Lung (tissue), 12 donors: ENCODE measurements around the gene C2orf81. TPM values are rescaled to one million over a fixed set of nuclear protein-coding genes. Genes with fewer than 3 reads are reported as not detected.

Experiments
- ATAC-seq: fragments of 200-7000 bp; cut with Tn5 transposase; one replicate; pipeline ENCODE4 v1.9.1; 2020; ENCODE audit warnings: moderate number of reproducible peaks; ENCODE audit not compliant: insufficient read depth, low FRiP score
- DNase-seq, 3 donors: peaks; one replicate each; pipeline ENCODE4 v3.0.0-alpha.2; 2013 to 2017
- H3K27ac ChIP-seq, 2 donors: one replicate each; pipeline ENCODE4 v1.5.1; 2013; ENCODE audit warnings: mild to moderate bottlenecking in 2 of 2, moderate library complexity in 2 of 2, control low read depth in 1 of 2, inconsistent platforms in 1 of 2, low read depth in 1 of 2, low read length in 1 of 2
- H3K27me3 ChIP-seq, 3 donors: one replicate each; pipeline ENCODE4 v1.5.1; 2013; ENCODE audit warnings: low read length in 2 of 3; ENCODE audit not compliant: control insufficient read depth in 3 of 3, insufficient read depth in 3 of 3
- H3K36me3 ChIP-seq, 4 donors: one replicate each; pipeline ENCODE4 v1.5.1; 2013; ENCODE audit warnings: low read length in 4 of 4, mild to moderate bottlenecking in 1 of 4, moderate library complexity in 1 of 4; ENCODE audit not compliant: control insufficient read depth in 4 of 4, insufficient read depth in 4 of 4
- H3K4me1 ChIP-seq, 5 donors: one replicate each; pipeline ENCODE4 v1.5.1; 2013; ENCODE audit warnings: low read length in 5 of 5, mild to moderate bottlenecking in 2 of 5, moderate library complexity in 1 of 5; ENCODE audit not compliant: control insufficient read depth in 5 of 5, insufficient read depth in 5 of 5
- H3K4me3 ChIP-seq: one replicate; pipeline ENCODE4 v1.5.1; 2013; ENCODE audit warnings: mild to moderate bottlenecking, control low read depth, moderate library complexity
- H3K9ac ChIP-seq, 2 donors: one replicate each; pipeline ENCODE4 v1.5.1; 2013; ENCODE audit warnings: low read length in 2 of 2, control low read depth in 1 of 2; ENCODE audit not compliant: insufficient read depth in 1 of 2
- H3K9me3 ChIP-seq, 4 donors: one replicate each; pipeline ENCODE4 v1.5.1; 2013; ENCODE audit warnings: low read length in 3 of 4, mild to moderate bottlenecking in 1 of 4, moderate library complexity in 1 of 4; ENCODE audit not compliant: control insufficient read depth in 4 of 4, insufficient read depth in 3 of 4
- CTCF ChIP-seq: IDR thresholded peaks from 2 replicates; pipeline ENCODE4 v1.5.1; 2012; ENCODE audit warnings: mild to moderate bottlenecking; ENCODE audit errors: control extremely low read depth, extremely low read depth
- WGBS, 2 donors: extraction: QIAGEN DNeasy Blood & Tissue Kit; methylation state at CpG; one replicate each; pipeline ENCODE4 v1.1.7; 2013; 5-methylcytosine and 5-hydroxymethylcytosine counted together
- polyA plus RNA-seq, 2 donors: library from polyadenylated mRNA; stranded (reverse); fragments of 200-250 nt; gene quantifications; one replicate each; pipeline ENCODE4 v1.2.1, GENCODE V29; 2013
- total RNA-seq, 2 donors: library from RNA; depleted of rRNA in 1 of 2; stranded (reverse); fragments of >200 nt in 1 of 2; gene quantifications; one replicate each; pipeline ENCODE4 v1.2.1, GENCODE V29; 2014 to 2021
- donor health status: control.
- donor health status: control.
- donor health status: Bipolar disorder and iron deficiency.
- donor health status: healthy.
- donor health status: DM: yes; HTN: yes; CAD: no.

C2orf81 gene
- total and polyA plus RNA-seq, 4 donors = 3.4 to 16.9 (median 7.3) TPM

- Histone ChIP-seq H3K4me3 (no peak overlapping the region), H3K27ac (no peak overlapping the region), H3K9me3 (no peaks in the 10 kb centered on the region), H3K27me3 (no peaks in the 10 kb centered on the region), H3K9ac (no peak overlapping the region), H3K4me1 (peaks cover 0 to 50% (median 18%) of the 10 kb centered on the region in 5 donors), H3K36me3 (peaks cover 0 to 8% (median 4%) of the 10 kb centered on the region in 4 donors)
- DNase-seq = no peak
- TF ChIP-seq CTCF = no peak
- 75 to 79% methylated on average over 6 of the region's 6 CpGs for WGBS, 2 donors
- ATAC-seq = no peak
Observed at GRCh38 chr2:74436848-74437695, 15.7 kb upstream of the C2orf81 start.

- Histone ChIP-seq H3K27me3 (no peaks in the 10 kb centered on the region), H3K4me1 (peaks cover 0 to 46% (median 18%) of the 10 kb centered on the region in 5 donors), H3K9ac (no peak overlapping the region), H3K4me3 (no peak overlapping the region), H3K9me3 (no peaks in the 10 kb centered on the region), H3K36me3 (peaks cover 6 to 16% (median 10%) of the 10 kb centered on the region in 4 donors), H3K27ac (no peak overlapping the region)
- TF ChIP-seq CTCF = no peak
- WGBS, 2 donors = 85 to 91% methylated on average over 43 of the region's 43 CpGs
- ATAC-seq = no peak
- no peak for DNase-seq
Observed at GRCh38 chr2:74436111-74436805, 14.8 kb upstream of the C2orf81 start.

- Histone ChIP-seq H3K9me3 (no peaks in the 10 kb centered on the region), H3K4me1 (no peaks in the 10 kb centered on the region), H3K27ac (no peak overlapping the region), H3K4me3 (no peak overlapping the region), H3K9ac (no peak overlapping the region), H3K27me3 (no peaks in the 10 kb centered on the region), H3K36me3 (peaks cover 20 to 48% (median 36%) of the 10 kb centered on the region in 4 donors)
- TF ChIP-seq CTCF = no peak
- WGBS, 2 donors = 87 to 90% methylated on average over 11 of the region's 11 CpGs
- DNase-seq (no peak), ATAC-seq (no peak)
Observed at GRCh38 chr2:74430502-74430901, 9.1 kb upstream of the C2orf81 start.
